ENCODE results near the gene GPR39. TPM values are rescaled to one million over a fixed set of nuclear protein-coding genes. Genes with fewer than 3 reads are reported as not detected.

Gene GPR39
- total RNA-seq, 2 donors from 2014 or later = not detected

DNA sequence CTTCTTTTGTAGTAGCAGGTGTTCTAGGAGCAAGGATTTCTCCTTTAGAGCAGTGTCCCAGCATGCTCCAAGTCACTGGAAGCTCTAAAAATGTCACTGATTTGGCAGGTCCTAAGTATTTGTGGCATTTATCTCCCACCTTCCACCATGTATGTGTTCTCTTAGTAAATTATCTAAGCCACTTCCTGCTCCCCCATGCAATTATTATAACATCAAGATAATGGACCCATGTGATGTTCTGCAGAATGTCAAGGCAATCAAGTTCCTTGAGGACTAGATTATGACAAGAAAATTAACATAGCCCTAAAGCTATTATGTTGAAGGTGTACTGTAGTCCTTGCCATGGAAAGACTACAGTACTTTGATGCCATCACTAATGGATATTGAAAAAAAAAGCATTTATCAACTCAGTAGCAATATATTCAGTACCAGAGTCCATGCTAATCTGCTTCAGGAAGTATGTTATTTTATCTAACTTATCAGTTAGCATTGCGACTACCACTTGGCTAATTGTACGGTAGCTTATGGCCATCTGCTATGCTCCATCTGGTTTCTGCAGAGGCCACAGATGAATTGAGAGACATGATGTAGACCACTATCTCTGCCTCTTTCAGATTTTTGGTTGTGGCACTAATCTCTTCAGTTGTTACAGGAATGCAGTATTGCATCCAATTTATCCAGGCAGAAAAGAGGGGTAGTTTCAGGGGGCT is 56.7 kb downstream of the GPR39 start:
- H3K27me3 Mint-ChIP-seq = no peaks in the 10 kb centered on the region
- no peaks in the 10 kb centered on the region for H3K4me1 Mint-ChIP-seq (ENCODE audit: low read depth in 2 of 2)
- DNase-seq (ENCODE audit: low spot score) (no peak), ATAC-seq (no peak)
- no peak overlapping the region for H3K27ac Mint-ChIP-seq
- no peak overlapping the region for H3K4me3 Mint-ChIP-seq
- H3K9me3 Mint-ChIP-seq = peaks cover 3% of the 10 kb centered on the region
- no peaks in the 10 kb centered on the region for H3K36me3 Mint-ChIP-seq

DNA sequence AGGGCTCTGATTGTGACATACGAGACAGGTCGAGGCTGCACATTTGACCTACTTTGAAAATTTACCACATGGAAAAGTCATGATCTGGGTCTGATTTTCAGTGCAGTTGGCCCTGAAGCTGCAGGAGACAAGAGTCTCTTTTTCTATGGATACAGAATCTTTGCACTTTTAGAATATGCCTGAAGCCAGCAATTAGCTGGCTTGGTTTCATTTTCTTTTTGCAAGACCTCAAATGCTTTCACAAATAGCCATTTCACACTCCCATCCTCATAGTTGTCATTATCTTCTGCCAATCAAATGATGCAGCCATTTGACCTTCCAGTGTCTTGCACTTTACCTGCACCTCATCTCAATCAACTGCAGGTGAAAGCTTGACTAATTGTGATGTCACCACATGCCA is 59.0 kb downstream of the GPR39 start:
- H3K9me3 Mint-ChIP-seq = peaks cover 14% of the 10 kb centered on the region
- H3K4me3 Mint-ChIP-seq = no peak overlapping the region
- no peaks in the 10 kb centered on the region for H3K36me3 Mint-ChIP-seq
- no peak overlapping the region for H3K27ac Mint-ChIP-seq
- DNase-seq (ENCODE audit: low spot score) (no peak), ATAC-seq (no peak)
- no peaks in the 10 kb centered on the region for H3K4me1 Mint-ChIP-seq (ENCODE audit: low read depth in 2 of 2)
- no peaks in the 10 kb centered on the region for H3K27me3 Mint-ChIP-seq

DNA sequence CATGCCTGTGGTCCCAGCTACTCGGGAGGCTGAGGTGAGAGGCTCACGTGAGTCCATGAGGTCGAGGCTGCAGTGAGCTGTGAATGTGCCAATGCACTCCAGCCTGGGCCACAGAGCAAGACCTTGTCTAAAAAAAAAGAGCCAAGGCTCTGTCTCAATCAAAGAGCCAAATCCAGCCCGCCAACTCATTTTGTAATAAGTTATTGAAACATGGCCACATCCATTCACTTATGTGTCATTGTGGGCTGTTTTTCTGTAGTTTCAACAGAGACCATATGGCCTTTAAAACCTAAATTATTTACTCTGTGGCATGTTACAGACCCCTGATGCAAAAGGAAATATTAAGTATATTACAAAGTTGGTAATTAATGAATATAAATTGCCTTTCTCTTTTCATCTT is 60.8 kb downstream of the GPR39 start:
- no peak overlapping the region for H3K27ac Mint-ChIP-seq
- ATAC-seq = no peak
- no peaks in the 10 kb centered on the region for H3K4me1 Mint-ChIP-seq (ENCODE audit: low read depth in 2 of 2)
- no peaks in the 10 kb centered on the region for H3K36me3 Mint-ChIP-seq
- peaks cover 10% of the 10 kb centered on the region for H3K9me3 Mint-ChIP-seq
- H3K4me3 Mint-ChIP-seq = no peak overlapping the region
- no peaks in the 10 kb centered on the region for H3K27me3 Mint-ChIP-seq
- DNase-seq (ENCODE audit: low spot score) = no peak

DNA sequence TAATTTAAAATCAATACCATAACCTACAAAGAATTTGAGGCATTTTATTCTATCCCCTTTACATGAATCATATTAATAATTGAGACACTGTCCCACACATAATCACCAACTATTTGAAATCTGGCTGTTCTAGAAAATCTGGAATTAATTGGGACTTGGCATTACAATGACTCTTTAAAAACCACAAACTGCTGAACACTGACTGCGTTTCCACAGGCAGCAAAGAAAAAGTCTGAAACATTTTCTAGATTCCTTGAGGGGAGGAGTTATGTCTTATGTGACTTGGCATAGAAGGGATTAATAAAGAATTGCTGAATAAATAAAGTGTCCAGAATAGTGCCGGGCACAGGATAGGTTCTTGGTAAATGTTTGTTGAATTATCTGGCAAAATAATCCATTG is 61.4 kb downstream of the GPR39 start:
- no peak for ATAC-seq

DNA sequence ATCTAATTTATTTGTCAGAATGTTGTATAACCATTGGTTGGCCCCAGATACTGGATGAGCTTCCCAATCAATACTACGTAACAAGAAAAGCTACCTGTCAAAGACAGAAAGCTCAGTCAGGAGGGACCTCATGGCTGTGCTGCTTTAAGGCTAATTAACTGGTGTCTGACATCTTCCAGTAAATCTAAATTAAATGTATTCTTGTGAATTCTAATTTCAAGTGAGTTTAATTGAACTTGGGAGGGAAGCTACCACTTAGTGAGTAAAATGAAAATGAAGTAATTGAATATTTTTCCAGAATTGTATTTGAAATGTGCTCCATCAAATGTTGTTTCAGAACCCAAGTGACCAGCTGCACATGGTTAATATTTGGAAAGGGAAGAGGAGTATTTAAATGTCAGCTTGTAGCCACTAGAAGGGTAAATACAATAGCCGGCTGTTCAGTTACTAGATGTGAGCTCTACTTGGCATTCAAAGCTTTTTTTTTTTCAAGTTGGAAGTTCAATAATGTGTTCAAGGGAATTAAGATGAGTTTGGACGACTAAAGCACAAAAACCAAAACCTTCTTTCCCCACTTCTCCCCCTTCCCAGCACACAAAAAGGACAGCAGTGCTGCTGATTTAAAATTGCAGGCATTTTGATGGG is 62.0 kb downstream of the GPR39 start:
- no peak for DNase-seq (ENCODE audit: low spot score)
- H3K27ac Mint-ChIP-seq = no peak overlapping the region
- no peaks in the 10 kb centered on the region for H3K27me3 Mint-ChIP-seq
- ATAC-seq = no peak
- no peak overlapping the region for H3K4me3 Mint-ChIP-seq
- no peaks in the 10 kb centered on the region for H3K4me1 Mint-ChIP-seq (ENCODE audit: low read depth in 2 of 2)
- H3K36me3 Mint-ChIP-seq = no peaks in the 10 kb centered on the region
- peaks cover 10% of the 10 kb centered on the region for H3K9me3 Mint-ChIP-seq

More for the DNA sequence above, 61.4 kb downstream of the GPR39 start:
- DNase-seq (ENCODE audit: low spot score) = no peak
- Mint-ChIP-seq H3K27ac (no peak overlapping the region), H3K4me3 (no peak overlapping the region), H3K9me3 (peaks cover 10% of the 10 kb centered on the region), H3K27me3 (no peaks in the 10 kb centered on the region), H3K36me3 (no peaks in the 10 kb centered on the region), H3K4me1 (ENCODE audit: low read depth in 2 of 2) (no peaks in the 10 kb centered on the region)

DNA sequence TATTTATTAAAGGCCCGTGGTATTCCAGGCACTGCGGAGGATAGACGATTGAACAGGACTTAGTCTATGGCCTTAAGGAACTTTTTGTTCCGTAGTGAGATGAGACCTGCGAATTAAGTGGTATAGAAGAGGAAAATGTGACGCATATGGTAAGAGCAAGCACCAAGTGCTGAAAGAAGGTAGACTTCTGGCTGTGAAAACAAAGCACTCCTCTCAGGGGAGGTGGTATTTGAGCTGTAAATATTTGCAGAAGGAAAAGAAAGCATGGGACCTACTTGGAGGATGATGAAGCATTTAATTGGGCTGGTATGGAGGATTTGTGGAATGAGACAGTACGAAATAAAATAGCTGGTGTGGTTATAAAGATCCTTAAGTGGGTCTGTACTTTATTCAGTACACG is 62.5 kb downstream of the GPR39 start:
- Mint-ChIP-seq H3K36me3 (no peaks in the 10 kb centered on the region), H3K9me3 (peaks cover 10% of the 10 kb centered on the region), H3K27ac (no peak overlapping the region), H3K4me1 (ENCODE audit: low read depth in 2 of 2) (no peaks in the 10 kb centered on the region), H3K4me3 (no peak overlapping the region), H3K27me3 (no peaks in the 10 kb centered on the region)
- ATAC-seq (no peak), DNase-seq (ENCODE audit: low spot score) (no peak)

DNA sequence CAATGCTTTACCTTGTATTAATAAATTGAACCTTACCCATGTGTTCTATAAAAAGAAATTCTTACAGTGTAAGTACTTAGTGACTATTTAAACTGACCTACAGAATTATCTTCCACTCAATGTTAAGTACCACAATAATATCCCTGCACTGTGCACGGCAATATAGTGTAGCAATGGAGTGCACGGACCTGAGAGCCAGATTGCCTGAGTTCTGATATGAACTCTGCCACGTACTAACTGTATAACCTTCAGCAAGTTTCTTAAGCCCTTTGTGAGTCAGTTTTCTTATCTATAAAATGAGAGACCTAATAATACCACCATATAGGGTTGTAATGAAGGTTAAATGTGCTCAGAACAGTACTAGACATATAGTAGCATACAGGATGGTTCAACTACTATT is 66.2 kb downstream of the GPR39 start:
- DNase-seq (ENCODE audit: low spot score) = no peak
- Mint-ChIP-seq H3K27ac (no peak overlapping the region), H3K27me3 (no peaks in the 10 kb centered on the region), H3K4me1 (ENCODE audit: low read depth in 2 of 2) (no peaks in the 10 kb centered on the region), H3K4me3 (no peak overlapping the region), H3K9me3 (peaks cover 12% of the 10 kb centered on the region), H3K36me3 (no peaks in the 10 kb centered on the region)
- no peak for ATAC-seq

DNA sequence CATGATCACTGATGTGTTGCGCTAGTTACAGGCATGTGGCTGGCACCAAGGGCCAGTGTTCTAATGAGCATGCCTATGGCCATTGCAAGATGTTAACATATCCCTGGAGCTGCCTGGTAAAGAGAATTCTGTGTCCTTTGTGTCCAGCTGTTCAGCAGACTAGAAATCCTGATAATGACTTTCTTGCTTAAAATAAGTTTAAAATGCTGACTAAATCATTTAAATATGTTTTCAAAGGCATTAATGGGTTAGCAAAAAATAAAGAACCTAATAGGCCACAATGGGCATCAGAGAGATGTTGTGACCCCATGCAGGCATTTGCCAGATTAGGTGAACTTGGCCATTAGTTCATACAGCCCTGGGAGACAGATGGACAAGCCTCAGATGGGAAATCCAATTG is 67.5 kb downstream of the GPR39 start:
- no peak for ATAC-seq
- H3K27ac Mint-ChIP-seq = no peak overlapping the region

DNA sequence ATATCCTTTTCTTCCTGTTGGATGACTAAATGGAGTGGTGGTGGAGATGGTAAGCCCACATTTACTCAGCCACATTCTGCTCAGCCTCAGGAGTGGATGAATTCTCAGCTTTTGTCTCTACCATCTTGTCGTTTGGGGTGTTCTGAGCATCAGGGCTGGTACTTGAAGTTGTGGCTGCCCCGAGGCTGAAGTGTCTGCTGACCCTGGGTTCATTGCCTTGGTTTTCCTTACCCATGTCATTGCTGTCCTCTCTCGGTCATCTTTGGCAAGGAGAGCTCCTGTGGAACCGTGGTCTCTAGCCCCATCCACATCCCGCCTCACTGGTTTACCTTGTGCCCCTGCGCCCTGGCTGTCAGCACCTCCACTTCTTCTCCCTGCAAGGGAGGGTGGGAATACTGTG is 71.9 kb downstream of the GPR39 start:
- peaks cover 12% of the 10 kb centered on the region for H3K9me3 Mint-ChIP-seq
- H3K4me1 Mint-ChIP-seq (ENCODE audit: low read depth in 2 of 2) = no peaks in the 10 kb centered on the region
- H3K27me3 Mint-ChIP-seq = no peaks in the 10 kb centered on the region
- peak in 1 of 2 donors; percentile 28 for ATAC-seq
- H3K27ac Mint-ChIP-seq = no peak overlapping the region
- no peaks in the 10 kb centered on the region for H3K36me3 Mint-ChIP-seq
- DNase-seq (ENCODE audit: low spot score) = no peak
- no peak overlapping the region for H3K4me3 Mint-ChIP-seq

More for the DNA sequence above, 67.5 kb downstream of the GPR39 start:
- Mint-ChIP-seq H3K4me1 (ENCODE audit: low read depth in 2 of 2) (no peaks in the 10 kb centered on the region), H3K4me3 (no peak overlapping the region), H3K9me3 (peaks cover 12% of the 10 kb centered on the region), H3K27me3 (no peaks in the 10 kb centered on the region), H3K36me3 (no peaks in the 10 kb centered on the region)
- no peak for DNase-seq (ENCODE audit: low spot score)

DNA sequence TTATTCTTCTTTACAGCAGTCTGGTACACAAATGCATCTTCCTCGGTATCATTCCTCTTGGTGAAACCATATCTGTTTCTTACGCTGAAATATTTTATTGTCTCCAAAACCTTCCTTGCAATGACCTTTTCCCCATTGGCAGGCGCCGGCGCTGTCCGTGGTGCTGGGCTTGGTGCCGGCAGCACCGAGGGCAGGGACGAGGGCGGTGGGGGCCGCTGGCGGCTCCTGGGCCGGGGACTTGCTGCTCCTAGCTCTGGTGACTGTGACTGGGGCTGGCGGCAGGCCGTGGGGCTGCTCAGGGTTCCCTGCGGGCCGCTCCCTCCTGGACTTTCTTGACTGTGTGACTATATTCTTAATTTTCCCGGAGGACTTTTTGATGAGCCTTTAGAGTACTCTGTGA is 72.5 kb downstream of the GPR39 start:
- Mint-ChIP-seq H3K4me1 (ENCODE audit: low read depth in 2 of 2) (no peaks in the 10 kb centered on the region), H3K36me3 (no peaks in the 10 kb centered on the region), H3K9me3 (peaks cover 14% of the 10 kb centered on the region), H3K4me3 (no peak overlapping the region), H3K27me3 (no peaks in the 10 kb centered on the region), H3K27ac (no peak overlapping the region)
- DNase-seq (ENCODE audit: low spot score) (no peak), ATAC-seq (no peak)

DNA sequence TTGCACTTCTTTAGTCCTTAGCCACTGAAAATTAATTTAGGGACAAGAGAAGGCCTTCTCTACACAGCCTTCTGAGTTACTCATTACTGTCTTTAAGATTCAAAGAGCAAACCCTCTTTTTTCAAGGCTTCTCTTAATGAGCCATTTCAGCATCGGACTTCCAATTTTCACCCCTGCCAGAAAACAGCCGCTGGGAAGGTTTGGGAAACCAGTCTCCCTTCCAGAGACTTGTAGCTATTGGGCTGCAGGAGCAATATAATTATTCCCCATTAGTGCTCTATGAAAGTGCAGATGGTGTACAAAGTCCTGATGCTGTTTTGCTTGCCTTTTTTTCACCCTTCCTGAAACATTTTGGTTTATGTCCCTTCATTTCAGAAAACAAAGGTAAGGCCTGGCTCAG is 79.3 kb downstream of the GPR39 start:
- Mint-ChIP-seq H3K4me1 (ENCODE audit: low read depth in 2 of 2) (no peaks in the 10 kb centered on the region), H3K27me3 (no peaks in the 10 kb centered on the region), H3K9me3 (peaks cover 25% of the 10 kb centered on the region), H3K36me3 (no peaks in the 10 kb centered on the region), H3K4me3 (no peak overlapping the region), H3K27ac (no peak overlapping the region)
- ATAC-seq = no peak
- DNase-seq (ENCODE audit: low spot score) = no peak

DNA sequence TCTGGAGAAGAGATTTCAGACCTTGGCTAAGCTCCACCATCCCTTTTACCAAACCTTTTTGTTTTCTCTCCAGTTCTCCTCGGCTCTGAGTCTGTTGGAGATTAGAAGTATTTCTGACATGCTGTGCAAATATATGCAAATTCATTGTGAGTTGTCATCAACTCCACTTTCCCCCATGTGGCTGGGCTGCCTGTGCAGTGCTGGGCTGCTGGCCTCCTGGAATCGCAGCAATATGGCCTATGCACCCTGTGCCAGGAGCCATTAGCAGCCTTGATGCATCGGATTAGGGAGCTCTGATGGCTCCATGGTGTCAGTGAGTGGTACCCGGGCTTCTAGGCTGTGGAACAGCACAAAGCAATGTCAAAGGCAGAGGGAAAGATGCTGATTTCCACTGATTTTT is 80.0 kb downstream of the GPR39 start:
- Mint-ChIP-seq H3K27ac (no peak overlapping the region), H3K9me3 (peaks cover 24% of the 10 kb centered on the region), H3K4me1 (ENCODE audit: low read depth in 2 of 2) (no peaks in the 10 kb centered on the region), H3K27me3 (no peaks in the 10 kb centered on the region), H3K4me3 (no peak overlapping the region), H3K36me3 (no peaks in the 10 kb centered on the region)
- ATAC-seq (no peak), DNase-seq (ENCODE audit: low spot score) (no peak)

DNA sequence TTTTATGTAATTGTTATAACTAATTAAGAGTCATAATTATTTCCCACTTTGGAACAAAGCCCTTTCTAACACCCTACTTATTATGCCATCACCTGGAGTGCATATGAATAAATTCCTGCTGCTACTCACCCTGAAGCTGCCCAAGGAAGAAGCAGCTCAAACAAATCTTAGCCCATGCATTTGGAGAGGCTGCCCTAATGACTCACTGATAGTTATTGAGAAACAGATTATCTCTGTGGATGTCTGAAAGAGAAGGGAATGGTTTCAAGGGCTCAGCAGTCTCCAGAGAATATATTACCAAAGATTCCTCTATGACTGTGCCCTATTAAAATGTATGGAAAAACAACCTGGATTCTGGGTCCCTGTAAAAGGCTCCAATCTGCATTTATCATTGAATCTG is 81.0 kb downstream of the GPR39 start:
- Mint-ChIP-seq H3K36me3 (no peaks in the 10 kb centered on the region), H3K27ac (no peak overlapping the region), H3K27me3 (no peaks in the 10 kb centered on the region), H3K4me3 (no peak overlapping the region), H3K4me1 (ENCODE audit: low read depth in 2 of 2) (no peaks in the 10 kb centered on the region), H3K9me3 (peaks cover 29% of the 10 kb centered on the region)
- no peak for DNase-seq (ENCODE audit: low spot score)
- ATAC-seq = no peak

DNA sequence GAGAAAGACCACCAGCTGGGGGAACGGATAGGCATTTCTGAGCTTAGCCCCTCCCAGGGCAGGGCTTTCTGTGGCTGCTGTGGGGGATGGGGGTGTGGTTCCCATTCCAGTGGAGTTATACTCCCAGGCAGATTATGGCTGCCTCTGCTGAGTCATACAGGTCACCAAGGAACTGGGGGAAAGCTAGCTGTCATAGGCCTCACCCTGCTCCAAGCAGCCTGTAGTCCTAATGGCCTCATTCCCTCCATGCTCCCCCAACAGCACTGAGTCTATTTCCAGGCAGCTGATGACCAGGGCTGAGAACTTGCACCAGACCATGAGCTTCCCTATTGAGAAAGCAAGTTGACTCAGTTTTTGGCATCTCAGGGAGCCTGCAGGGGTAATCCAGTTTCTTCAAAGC is 87.1 kb downstream of the GPR39 start:
- Mint-ChIP-seq H3K9me3 (peaks cover 36% of the 10 kb centered on the region), H3K27ac (no peak overlapping the region), H3K27me3 (no peaks in the 10 kb centered on the region), H3K4me1 (ENCODE audit: low read depth in 2 of 2) (no peaks in the 10 kb centered on the region), H3K36me3 (no peaks in the 10 kb centered on the region), H3K4me3 (no peak overlapping the region)
- DNase-seq (ENCODE audit: low spot score) = no peak
- no peak for ATAC-seq

DNA sequence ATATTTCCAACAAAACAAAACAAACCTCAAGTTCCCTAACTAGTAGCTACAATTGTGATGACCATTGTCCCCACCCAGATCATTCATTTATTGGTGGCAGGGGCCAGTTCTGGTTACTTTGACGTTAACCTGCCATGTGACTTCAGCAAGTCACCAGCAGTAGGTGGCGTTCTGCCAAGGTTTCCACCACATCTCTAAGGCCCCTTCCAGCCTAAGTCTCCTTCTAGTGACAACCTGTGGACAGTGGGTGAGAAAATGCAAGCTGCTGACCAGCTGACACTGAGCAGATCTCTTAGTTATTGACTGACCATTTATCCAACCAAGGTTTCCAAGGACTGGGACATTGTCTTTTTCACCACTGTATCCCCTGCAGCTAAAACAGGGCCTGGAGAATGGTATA is 98.4 kb downstream of the GPR39 start:
- Mint-ChIP-seq H3K27ac (no peak overlapping the region), H3K36me3 (no peaks in the 10 kb centered on the region), H3K9me3 (no peaks in the 10 kb centered on the region), H3K4me3 (no peak overlapping the region), H3K4me1 (ENCODE audit: low read depth in 2 of 2) (no peaks in the 10 kb centered on the region), H3K27me3 (no peaks in the 10 kb centered on the region)
- ATAC-seq (no peak), DNase-seq (ENCODE audit: low spot score) (no peak)

All from natural killer cell treated with Interleukin-12 subunit alpha and Interleukin-12 subunit beta and Interleukin-15 and Interleukin-18, amount 100 ng/mL, for 72 hours (primary cell).